Fibroblast of skin of left quadriceps (primary cell): ENCODE data around the gene FGFBP1.
A peak's percentile ranks its signal among the peaks of the same experiment; 100 is the strongest.

Source experiments
- DNase-seq, 2 experiments: peaks; one replicate each; pipeline ENCODE4 v3.0.0-alpha.2; 2013; ENCODE audit warnings: low read depth in 2 of 2

FGFBP1 gene

GRCh38 chr4:15938640-15939039, at the start of gene FGFBP1:
Gene FGFBP1, minus strand, starts transcription at chr4:15938740. Its CDS starts 2,108 bp downstream, at chr4:15936632.
- no peak for DNase-seq

GRCh38 chr4:15988222-15988621, 49.7 kb upstream of the FGFBP1 start:
- DNase-seq = no peak

- DNase-seq = no peak
Measured at GRCh38 chr4:15986907-15987306, 48.4 kb upstream of the FGFBP1 start.

- no peak for DNase-seq
Measured at GRCh38 chr4:15983610-15984009, 45.1 kb upstream of the FGFBP1 start.

- no peak for DNase-seq
Measured at GRCh38 chr4:15982842-15983524, 44.4 kb upstream of the FGFBP1 start.

- no peak for DNase-seq
Measured at GRCh38 chr4:15976456-15977447, 38.2 kb upstream of the FGFBP1 start.

- no peak for DNase-seq
Measured at GRCh38 chr4:15971068-15971801, 32.7 kb upstream of the FGFBP1 start.

- DNase-seq = no peak
Measured at GRCh38 chr4:15968551-15969300, 30.2 kb upstream of the FGFBP1 start.

GRCh38 chr4:15965325-15965724, 26.8 kb upstream of the FGFBP1 start:
- no peak for DNase-seq

GRCh38 chr4:15964159-15964558, 25.6 kb upstream of the FGFBP1 start:
- DNase-seq = no peak

GRCh38 chr4:15963576-15963975, 25.0 kb upstream of the FGFBP1 start:
- no peak for DNase-seq

GRCh38 chr4:15963001-15963451, 24.5 kb upstream of the FGFBP1 start, which contains the start of gene FGFBP2:
Gene FGFBP2, minus strand, starts transcription at chr4:15963175. Its CDS starts 46 bp downstream, at chr4:15963129.
- peak; percentile 29 to 36 for DNase-seq

GRCh38 chr4:15961781-15962510, 23.4 kb upstream of the FGFBP1 start:
- DNase-seq = no peak

- no peak for DNase-seq
Measured at GRCh38 chr4:15958562-15958961, 20.0 kb upstream of the FGFBP1 start.

GRCh38 chr4:15956179-15956850, 17.8 kb upstream of the FGFBP1 start:
- peak; percentile 16 for DNase-seq

- DNase-seq = no peak
Measured at GRCh38 chr4:15955670-15956069, 17.1 kb upstream of the FGFBP1 start.

- no peak for DNase-seq
Measured at GRCh38 chr4:15953625-15954024, 15.1 kb upstream of the FGFBP1 start.

GRCh38 chr4:15951781-15952180, 13.2 kb upstream of the FGFBP1 start:
- no peak for DNase-seq

- DNase-seq = no peak
Measured at GRCh38 chr4:15948826-15949225, 10.3 kb upstream of the FGFBP1 start.

- no peak for DNase-seq
Measured at GRCh38 chr4:15947684-15948083, 9.1 kb upstream of the FGFBP1 start.
